ENCODE measurements around the gene ZBTB20.

ZBTB20 gene

GRCh38 chr3:114392831-114393230 lies 754.3 kb downstream of the ZBTB20 start:
- H3K4me1 ChIP-seq, result no peaks in the 10 kb centered on the region
- no peak overlapping the region for H3K4me3 ChIP-seq (ENCODE audit: low read depth, low read length)
- no peak for DNase-seq
- H3K27me3 ChIP-seq, result no peaks in the 10 kb centered on the region
- no peaks in the 10 kb centered on the region for H3K9me3 ChIP-seq
- H3K36me3 ChIP-seq, result peaks cover 5% of the 10 kb centered on the region; the same call in 1 of the 2 replicates
- TF ChIP-seq, protein P1, sequence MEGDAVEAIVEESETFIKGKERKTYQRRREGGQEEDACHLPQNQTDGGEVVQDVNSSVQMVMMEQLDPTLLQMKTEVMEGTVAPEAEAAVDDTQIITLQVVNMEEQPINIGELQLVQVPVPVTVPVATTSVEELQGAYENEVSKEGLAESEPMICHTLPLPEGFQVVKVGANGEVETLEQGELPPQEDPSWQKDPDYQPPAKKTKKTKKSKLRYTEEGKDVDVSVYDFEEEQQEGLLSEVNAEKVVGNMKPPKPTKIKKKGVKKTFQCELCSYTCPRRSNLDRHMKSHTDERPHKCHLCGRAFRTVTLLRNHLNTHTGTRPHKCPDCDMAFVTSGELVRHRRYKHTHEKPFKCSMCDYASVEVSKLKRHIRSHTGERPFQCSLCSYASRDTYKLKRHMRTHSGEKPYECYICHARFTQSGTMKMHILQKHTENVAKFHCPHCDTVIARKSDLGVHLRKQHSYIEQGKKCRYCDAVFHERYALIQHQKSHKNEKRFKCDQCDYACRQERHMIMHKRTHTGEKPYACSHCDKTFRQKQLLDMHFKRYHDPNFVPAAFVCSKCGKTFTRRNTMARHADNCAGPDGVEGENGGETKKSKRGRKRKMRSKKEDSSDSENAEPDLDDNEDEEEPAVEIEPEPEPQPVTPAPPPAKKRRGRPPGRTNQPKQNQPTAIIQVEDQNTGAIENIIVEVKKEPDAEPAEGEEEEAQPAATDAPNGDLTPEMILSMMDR (IDR thresholded peaks at IDR 0.05; ENCODE audit: low read depth, low read length), result no peak

DNA sequence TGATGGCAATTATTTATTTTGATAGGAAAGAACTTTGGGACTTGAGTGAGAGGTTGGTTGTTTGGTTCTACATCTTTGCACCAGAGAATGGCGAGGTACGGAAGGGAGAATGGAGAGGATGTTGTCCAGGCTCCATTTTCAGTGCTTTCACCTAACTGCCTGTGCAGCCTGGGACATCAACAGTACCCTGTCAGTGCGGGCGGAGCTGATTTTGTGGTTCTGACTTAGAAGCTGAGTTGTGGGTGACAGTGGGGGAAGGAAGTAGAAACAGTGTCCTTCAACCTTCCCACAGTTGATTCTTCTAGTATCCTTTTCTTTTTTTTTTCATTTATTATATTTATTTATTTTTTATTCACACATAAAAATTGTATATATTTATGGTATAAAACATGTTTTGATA lies 757.9 kb downstream of the ZBTB20 start:
- Histone ChIP-seq H3K4me3 (ENCODE audit: low read depth, low read length) (no peak overlapping the region), H3K36me3 (peaks cover 5% of the 10 kb centered on the region; the same call in 1 of the 2 replicates), H3K9me3 (no peaks in the 10 kb centered on the region), H3K4me1 (peaks cover 4% of the 10 kb centered on the region), H3K27me3 (no peaks in the 10 kb centered on the region)
- TF ChIP-seq, protein P1 (IDR thresholded peaks at IDR 0.05; ENCODE audit: low read depth, low read length), result no peak
- no peak for DNase-seq

DNA sequence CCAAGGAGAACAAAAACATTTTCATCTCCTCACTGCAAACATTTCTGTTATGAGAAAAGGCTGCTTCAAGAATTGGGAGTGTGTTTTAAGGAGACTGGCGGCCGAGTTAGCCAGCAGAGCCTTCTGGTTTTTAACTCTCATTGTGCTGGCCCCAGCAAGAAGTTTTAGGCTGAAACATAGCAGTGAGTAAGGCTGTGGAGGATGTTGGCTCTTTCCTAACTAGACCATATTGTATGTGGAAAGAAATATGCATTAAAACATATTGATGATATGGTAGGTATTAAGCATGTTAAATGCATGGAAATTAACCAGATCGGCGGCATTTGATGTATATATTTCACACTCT lies 762.6 kb downstream of the ZBTB20 start:
- no peak for DNase-seq
- no peaks in the 10 kb centered on the region for H3K27me3 ChIP-seq
- H3K9me3 ChIP-seq, result no peaks in the 10 kb centered on the region
- H3K36me3 ChIP-seq, result peaks cover 11% of the 10 kb centered on the region
- H3K4me1 ChIP-seq, result peaks cover 4% of the 10 kb centered on the region
- no peak overlapping the region for H3K4me3 ChIP-seq (ENCODE audit: low read depth, low read length)
- TF ChIP-seq, protein P1 (IDR thresholded peaks at IDR 0.05; ENCODE audit: low read depth, low read length), result no peak

- Histone ChIP-seq H3K27me3 (no peaks in the 10 kb centered on the region), H3K9me3 (no peaks in the 10 kb centered on the region), H3K4me3 (ENCODE audit: low read depth, low read length) (no peak overlapping the region), H3K4me1 (peaks cover 4% of the 10 kb centered on the region), H3K36me3 (peaks cover 11% of the 10 kb centered on the region)
- DNase-seq, result peak; percentile 77
- TF ChIP-seq, protein P1 (IDR thresholded peaks at IDR 0.05; ENCODE audit: low read depth, low read length), result peak; percentile 99
Observed at GRCh38 chr3:114383875-114384557, 763.1 kb downstream of the ZBTB20 start.

DNA sequence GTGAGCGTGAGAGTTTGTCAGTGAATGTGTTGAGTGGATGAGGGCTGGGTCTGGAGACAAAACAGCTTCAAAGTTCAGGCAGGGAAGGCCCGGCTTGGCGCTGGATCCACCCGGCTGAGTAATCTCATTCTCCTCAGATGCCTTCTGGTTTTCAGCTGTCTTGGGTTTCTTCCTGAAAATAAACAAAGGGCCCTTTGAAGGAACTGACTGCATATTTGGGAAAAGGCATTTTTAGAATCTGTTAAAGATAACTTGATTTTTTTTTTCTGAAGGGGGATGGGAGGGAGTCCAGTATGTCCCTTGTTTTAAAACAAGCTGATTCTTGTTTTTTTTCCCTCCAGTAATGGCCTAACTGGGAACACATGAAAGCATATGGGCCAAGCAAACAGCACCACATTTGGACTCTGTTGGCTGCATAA lies 766.8 kb downstream of the ZBTB20 start:
- Histone ChIP-seq H3K4me3 (ENCODE audit: low read depth, low read length) (no peak overlapping the region), H3K27me3 (no peaks in the 10 kb centered on the region), H3K4me1 (peaks cover 4% of the 10 kb centered on the region), H3K36me3 (peaks cover 10% of the 10 kb centered on the region), H3K9me3 (no peaks in the 10 kb centered on the region)
- TF ChIP-seq, protein P1 (IDR thresholded peaks at IDR 0.05; ENCODE audit: low read depth, low read length), result no peak
- DNase-seq, result no peak

GRCh38 chr3:114379266-114379665 lies 767.8 kb downstream of the ZBTB20 start:
- TF ChIP-seq, protein P1 (IDR thresholded peaks at IDR 0.05; ENCODE audit: low read depth, low read length), result no peak
- H3K9me3 ChIP-seq, result no peaks in the 10 kb centered on the region
- peaks cover 10% of the 10 kb centered on the region for H3K36me3 ChIP-seq
- no peaks in the 10 kb centered on the region for H3K4me1 ChIP-seq
- H3K27me3 ChIP-seq, result no peaks in the 10 kb centered on the region
- DNase-seq, result no peak
- H3K4me3 ChIP-seq (ENCODE audit: low read depth, low read length), result no peak overlapping the region
